Measurements from ENCODE around the gene TMEM256.

Gene TMEM256

DNA sequence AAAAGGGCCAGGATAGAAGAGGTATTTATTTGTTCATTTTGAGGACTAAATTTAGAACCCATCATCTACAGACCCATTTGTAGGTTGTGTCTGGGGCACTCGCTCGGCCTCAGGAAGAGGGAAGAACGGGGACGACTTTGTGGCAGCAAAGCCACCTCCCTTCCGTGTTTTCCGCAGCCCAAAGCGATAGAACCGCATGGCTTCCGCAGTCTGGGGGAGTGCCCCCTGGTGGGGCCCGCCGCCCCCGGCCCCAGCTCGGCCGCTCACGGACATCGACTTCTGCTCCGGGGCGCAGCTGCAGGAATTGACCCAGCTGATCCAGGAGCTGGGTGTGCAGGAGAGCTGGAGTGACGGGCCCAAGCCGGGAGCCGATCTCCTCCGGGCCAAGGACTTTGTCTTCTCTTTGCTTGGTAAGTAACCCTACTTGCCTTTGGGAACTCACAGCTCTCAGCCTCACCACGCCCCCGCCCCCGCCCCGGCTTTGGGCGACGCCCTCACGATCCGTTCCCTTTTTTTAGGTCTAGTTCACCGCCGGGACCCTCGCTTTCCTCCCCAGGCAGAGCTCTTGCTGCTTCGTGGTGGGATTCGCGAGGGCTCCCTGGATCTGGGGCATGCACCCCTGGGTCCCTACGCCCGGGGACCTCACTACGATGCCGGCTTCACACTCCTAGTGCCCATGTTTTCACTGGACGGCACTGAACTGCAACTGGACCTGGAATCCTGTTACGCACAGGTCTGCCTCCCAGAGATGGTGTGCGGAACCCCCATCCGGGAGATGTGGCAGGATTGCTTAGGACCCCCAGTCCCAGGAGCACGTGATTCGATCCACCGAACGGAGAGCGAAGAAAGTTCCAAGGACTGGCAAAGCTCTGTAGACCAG is 32.0 kb upstream of the TMEM256 start:
- no peaks in the 10 kb centered on the region for H3K9me3 ChIP-seq (replicated peaks in 1 of 11)
- peaks cover 46 to 61% (median 55%) of the 10 kb centered on the region in 10 experiments for H3K4me1 ChIP-seq
- peak overlapping the region; percentile 92 to 99 (median 95) for H3K4me2 ChIP-seq
- H3K9ac ChIP-seq: peak overlapping the region; percentile 70 to 84 (median 81)
- TF ChIP-seq Cebpa-rat (IDR thresholded peaks at IDR 0.05): no peak
- peaks cover 36 to 43% (median 40%) of the 10 kb centered on the region in 11 experiments for H3K27me3 ChIP-seq
- peaks cover 18 to 49% (median 40%) of the 10 kb centered on the region in 11 experiments; a peak in 21 of 22 replicates for H4K20me1 ChIP-seq
- peak overlapping the region; percentile 63 to 80 (median 74) for H3K4me3 ChIP-seq
- H3K27ac ChIP-seq: peak overlapping the region in 10 of 11 experiments; percentile 64 to 84 (median 73); a peak in 21 of 22 replicates
- no peaks in the 10 kb centered on the region for H3K36me3 ChIP-seq

DNA sequence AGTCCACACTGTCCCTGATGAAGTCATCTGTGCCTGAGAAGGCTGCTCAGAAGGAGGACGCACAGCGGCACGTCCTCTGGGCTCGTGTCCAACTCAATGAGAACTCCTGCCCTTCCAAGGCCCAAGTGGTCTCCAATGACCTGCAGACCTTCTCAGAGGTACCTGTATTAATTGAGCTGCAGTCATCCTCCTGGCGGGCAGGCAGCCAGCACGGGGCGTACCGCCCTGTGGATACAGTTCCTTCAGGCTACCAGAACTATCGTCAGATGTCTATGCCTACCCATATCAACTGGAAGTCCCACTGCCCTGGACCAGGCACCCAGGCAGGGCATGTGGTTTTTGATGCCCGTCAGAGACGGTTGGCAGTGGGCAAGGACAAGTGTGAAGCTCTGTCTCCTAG is 28.4 kb upstream of the TMEM256 start:
- peaks cover 10 to 28% (median 22%) of the 10 kb centered on the region in 10 experiments for H3K4me1 ChIP-seq
- H3K4me2 ChIP-seq: no peak overlapping the region
- no peak overlapping the region for H3K27ac ChIP-seq
- peaks cover 0 to 7% (median 3%) of the 10 kb centered on the region in 11 experiments; a peak in 19 of 22 replicates for H3K27me3 ChIP-seq
- H3K4me3 ChIP-seq: no peak overlapping the region
- no peaks in the 10 kb centered on the region for H3K36me3 ChIP-seq
- H3K9ac ChIP-seq: no peak overlapping the region
- H4K20me1 ChIP-seq: peaks cover 3 to 13% (median 4%) of the 10 kb centered on the region in 11 experiments; a peak in 21 of 22 replicates
- no peaks in the 10 kb centered on the region for H3K9me3 ChIP-seq (replicated peaks in 1 of 11)
- no peak for TF ChIP-seq Cebpa-rat (IDR thresholded peaks at IDR 0.05)

DNA sequence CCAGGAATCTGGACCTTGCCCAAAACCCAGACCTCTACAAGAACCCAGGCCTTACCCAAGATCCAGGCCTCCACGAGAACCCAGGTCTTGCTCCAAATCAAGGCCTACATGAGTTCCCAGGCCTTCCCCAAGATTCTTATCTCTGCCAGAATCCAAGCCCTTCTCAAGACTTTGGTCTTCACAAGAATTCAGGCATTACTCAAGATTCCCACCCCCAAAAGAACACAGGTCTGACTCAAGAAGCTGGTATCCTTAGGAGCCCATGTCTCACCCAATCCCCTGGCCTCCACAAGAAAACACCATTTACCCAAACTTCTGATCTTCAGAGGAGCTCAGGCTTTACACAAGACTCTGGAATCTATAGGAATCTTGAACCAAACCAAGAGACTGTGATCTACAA is 27.3 kb upstream of the TMEM256 start:
- H3K9ac ChIP-seq: no peak overlapping the region
- TF ChIP-seq Cebpa-rat (IDR thresholded peaks at IDR 0.05): no peak
- no peak overlapping the region for H3K27ac ChIP-seq
- H3K4me2 ChIP-seq: no peak overlapping the region
- H3K9me3 ChIP-seq (replicated peaks in 1 of 11): no peaks in the 10 kb centered on the region
- peaks cover 1 to 19% (median 12%) of the 10 kb centered on the region in 10 experiments for H3K4me1 ChIP-seq
- no peaks in the 10 kb centered on the region for H3K36me3 ChIP-seq
- no peak overlapping the region for H3K4me3 ChIP-seq
- peaks cover 0 to 2% (median 0%) of the 10 kb centered on the region in 11 experiments; a peak in 2 of 22 replicates for H4K20me1 ChIP-seq
- no peaks in the 10 kb centered on the region for H3K27me3 ChIP-seq

DNA sequence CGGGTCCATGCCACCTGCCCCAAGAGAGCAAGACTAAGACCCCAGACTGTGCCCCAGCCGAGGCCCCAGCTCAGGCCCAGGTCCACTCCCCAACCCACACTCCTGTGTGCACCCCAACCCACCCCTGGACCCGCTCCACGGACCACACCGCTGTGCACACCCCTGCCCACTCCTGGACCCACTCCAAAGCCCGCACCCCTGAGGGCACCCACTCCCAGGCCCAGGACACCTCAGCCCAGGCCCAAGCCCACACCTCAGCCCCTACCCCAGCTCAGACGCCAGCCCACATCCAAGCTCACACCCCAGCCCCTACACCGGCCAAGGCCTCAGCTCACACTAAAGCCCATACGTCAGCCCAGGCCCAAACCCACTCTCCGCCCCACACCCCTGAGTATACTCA is 25.8 kb upstream of the TMEM256 start:
- no peak for TF ChIP-seq Cebpa-rat (IDR thresholded peaks at IDR 0.05)
- Histone ChIP-seq H3K4me2 (no peak overlapping the region), H3K9me3 (replicated peaks in 1 of 11) (no peaks in the 10 kb centered on the region)

DNA sequence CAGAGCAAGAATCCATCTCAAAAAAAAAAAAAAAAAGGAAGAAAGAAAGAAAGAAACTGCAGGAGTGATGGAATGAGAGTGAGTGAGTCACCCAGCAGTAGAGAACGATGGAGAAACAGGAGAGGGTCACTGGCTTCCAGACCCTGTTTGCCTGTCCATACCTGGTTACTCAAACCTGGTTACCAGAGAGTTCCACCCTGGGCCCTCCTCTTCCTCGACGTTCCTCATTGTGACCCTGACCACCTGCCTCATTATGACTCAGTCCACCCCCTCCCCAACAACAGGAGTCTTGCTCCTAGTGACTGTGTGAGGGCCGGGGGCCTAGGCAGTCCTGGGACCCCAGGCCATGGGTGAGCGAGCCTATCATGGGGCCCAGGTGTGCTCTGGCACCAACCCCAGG is 24.7 kb upstream of the TMEM256 start, which contains the start of gene SPEM3:
Gene SPEM3, plus strand, starts transcription at position 301 of the 400 bp plus-strand sequence. Its CDS starts 46 bp downstream, at position 347.
- TF ChIP-seq Cebpa-rat (IDR thresholded peaks at IDR 0.05): no peak

More for the DNA sequence above, 25.8 kb upstream of the TMEM256 start:
- Histone ChIP-seq H3K36me3 (no peaks in the 10 kb centered on the region), H3K4me3 (no peak overlapping the region), H3K27ac (no peak overlapping the region), H3K27me3 (no peaks in the 10 kb centered on the region), H3K4me1 (peaks cover 0 to 19% (median 9%) of the 10 kb centered on the region in 10 experiments; a peak in 14 of 20 replicates), H4K20me1 (no peaks in the 10 kb centered on the region), H3K9ac (no peak overlapping the region)

DNA sequence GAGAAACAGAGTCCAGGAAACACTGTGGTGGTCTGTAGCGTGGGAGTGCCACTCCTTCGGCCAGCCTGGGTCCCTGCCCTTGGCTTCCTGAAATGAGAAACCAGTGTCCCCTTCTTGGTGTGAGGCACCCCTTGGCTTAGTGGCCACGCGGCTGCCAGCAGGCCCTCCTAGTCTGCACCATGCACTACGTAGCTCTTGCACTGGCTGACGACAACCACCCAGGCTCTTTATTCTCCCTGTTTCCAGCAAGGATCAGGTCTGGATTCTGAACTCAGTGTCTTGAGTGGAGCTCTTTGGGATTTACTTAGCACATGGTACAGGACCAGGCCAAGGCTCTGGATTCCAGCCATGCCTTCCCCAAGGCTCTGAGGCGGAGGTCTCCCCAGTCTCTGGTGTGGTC is 23.7 kb upstream of the TMEM256 start:
- TF ChIP-seq Cebpa-rat (IDR thresholded peaks at IDR 0.05): no peak
- H3K9me3 ChIP-seq (replicated peaks in 1 of 11): no peaks in the 10 kb centered on the region
- no peak overlapping the region for H3K4me2 ChIP-seq

More for the DNA sequence above, 24.7 kb upstream of the TMEM256 start, which contains the start of gene SPEM3:
- Histone ChIP-seq H3K4me2 (no peak within 1 kb of the TSS), H3K9me3 (replicated peaks in 1 of 11) (no peaks in the 10 kb centered on the region), H3K27me3 (no peaks in the 10 kb centered on the region), H3K36me3 (no peaks in the 10 kb centered on the region), H3K27ac (no peak within 1 kb of the TSS), H3K4me1 (peaks cover 0 to 15% (median 9%) of the 10 kb centered on the region in 10 experiments; a peak in 12 of 20 replicates), H3K9ac (no peak within 1 kb of the TSS), H3K4me3 (no peak within 1 kb of the TSS), H4K20me1 (no peaks in the 10 kb centered on the region)

DNA sequence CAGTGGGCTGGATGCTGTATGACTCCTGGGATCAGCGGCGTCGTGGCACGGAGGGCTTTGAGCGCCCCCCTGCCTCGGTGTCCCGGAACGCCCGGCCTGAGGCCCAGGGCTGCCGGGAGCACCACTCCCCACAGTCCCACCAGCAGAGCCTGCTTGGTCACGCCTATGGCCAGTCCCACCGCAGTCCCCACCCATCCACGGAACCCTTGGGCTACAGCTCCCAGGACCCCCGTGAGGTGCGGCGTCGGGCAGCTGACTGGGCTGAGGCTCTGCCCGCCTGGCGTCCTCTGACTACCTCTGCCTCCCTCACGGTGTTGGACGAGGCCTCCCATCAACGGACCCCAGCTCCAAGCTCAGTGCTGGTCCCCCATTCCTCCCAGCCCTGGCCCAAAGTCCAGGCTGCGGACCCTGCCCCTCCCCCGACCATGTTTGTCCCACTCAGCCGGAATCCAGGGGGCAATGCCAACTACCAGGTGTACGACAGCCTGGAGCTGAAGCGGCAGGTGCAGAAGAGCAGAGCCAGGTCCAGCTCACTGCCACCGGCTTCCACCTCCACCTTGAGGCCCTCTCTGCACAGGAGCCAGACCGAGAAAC is 23.1 kb upstream of the TMEM256 start:
- no peak overlapping the region for H3K4me2 ChIP-seq
- no peaks in the 10 kb centered on the region for H3K36me3 ChIP-seq
- no peak for TF ChIP-seq Cebpa-rat (IDR thresholded peaks at IDR 0.05)
- no peaks in the 10 kb centered on the region for H3K27me3 ChIP-seq
- peaks cover 0 to 15% (median 9%) of the 10 kb centered on the region in 10 experiments; a peak in 12 of 20 replicates for H3K4me1 ChIP-seq
- H3K9ac ChIP-seq: no peak overlapping the region
- H3K9me3 ChIP-seq (replicated peaks in 1 of 11): no peaks in the 10 kb centered on the region
- no peak overlapping the region for H3K27ac ChIP-seq
- no peaks in the 10 kb centered on the region for H4K20me1 ChIP-seq
- no peak overlapping the region for H3K4me3 ChIP-seq

More for the DNA sequence above, 23.7 kb upstream of the TMEM256 start:
- Histone ChIP-seq H3K4me3 (no peak overlapping the region), H3K27ac (no peak overlapping the region), H3K9ac (no peak overlapping the region), H4K20me1 (no peaks in the 10 kb centered on the region), H3K36me3 (no peaks in the 10 kb centered on the region), H3K27me3 (no peaks in the 10 kb centered on the region), H3K4me1 (peaks cover 0 to 15% (median 9%) of the 10 kb centered on the region in 10 experiments; a peak in 12 of 20 replicates)

DNA sequence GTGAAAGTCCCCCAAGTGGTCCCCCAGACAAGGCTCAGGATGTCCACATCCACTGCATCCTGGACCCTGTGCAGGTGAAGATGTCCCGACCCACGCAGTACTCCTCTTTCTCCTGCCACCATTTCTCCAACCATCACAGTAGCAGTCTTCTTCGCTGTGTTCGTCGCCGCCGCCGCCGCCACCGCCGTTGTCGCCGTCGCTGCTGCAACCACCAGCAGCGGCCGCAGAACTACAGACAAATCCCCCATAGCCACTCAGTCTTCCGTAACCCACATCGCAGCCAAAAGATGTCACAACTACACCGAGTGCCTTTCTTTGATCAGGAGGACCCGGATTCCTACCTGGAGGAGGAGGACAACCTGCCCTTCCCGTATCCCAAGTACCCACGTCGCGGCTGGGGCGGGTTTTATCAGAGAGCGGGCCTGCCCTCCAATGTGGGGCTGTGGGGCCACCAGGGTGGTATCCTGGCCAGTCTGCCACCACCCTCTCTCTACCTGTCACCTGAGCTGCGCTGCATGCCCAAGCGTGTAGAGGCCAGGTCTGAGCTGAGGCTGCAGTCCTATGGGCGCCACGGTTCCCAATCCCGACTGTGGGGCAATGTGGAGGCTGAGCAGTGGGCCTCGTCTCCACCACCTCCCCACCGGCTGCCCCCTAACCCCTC is 22.4 kb upstream of the TMEM256 start:
- Histone ChIP-seq H3K4me2 (no peak overlapping the region), H3K9ac (no peak overlapping the region), H3K4me3 (no peak overlapping the region), H3K36me3 (no peaks in the 10 kb centered on the region), H3K4me1 (peaks cover 0 to 15% (median 9%) of the 10 kb centered on the region in 10 experiments; a peak in 12 of 20 replicates), H3K27ac (no peak overlapping the region), H3K9me3 (replicated peaks in 1 of 11) (no peaks in the 10 kb centered on the region), H3K27me3 (no peaks in the 10 kb centered on the region), H4K20me1 (no peaks in the 10 kb centered on the region)
- no peak for TF ChIP-seq Cebpa-rat (IDR thresholded peaks at IDR 0.05)

DNA sequence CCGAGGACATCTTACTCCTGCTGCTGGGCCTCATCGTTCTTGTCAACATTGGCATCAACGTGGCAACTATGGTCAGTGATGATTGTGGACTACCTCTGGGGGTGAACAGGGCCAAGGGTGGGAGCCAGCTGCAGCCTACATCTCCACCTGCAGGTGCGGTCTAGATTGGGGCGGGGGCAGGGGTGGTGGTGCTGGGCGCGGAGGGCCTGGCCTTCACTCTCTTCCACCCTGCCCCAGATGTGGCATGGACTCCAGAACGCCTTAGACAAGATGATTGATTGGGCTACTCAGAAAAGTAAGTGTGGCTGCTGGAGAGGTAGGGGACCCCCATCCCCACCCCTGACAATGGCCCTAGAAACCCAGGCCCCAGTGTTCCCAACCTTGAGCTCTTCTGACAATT is 21.9 kb upstream of the TMEM256 start:
- TF ChIP-seq Cebpa-rat (IDR thresholded peaks at IDR 0.05): no peak
- no peaks in the 10 kb centered on the region for H3K27me3 ChIP-seq
- no peak overlapping the region for H3K4me2 ChIP-seq
- no peak overlapping the region for H3K9ac ChIP-seq
- H3K36me3 ChIP-seq: no peaks in the 10 kb centered on the region
- H3K9me3 ChIP-seq (replicated peaks in 1 of 11): no peaks in the 10 kb centered on the region
- no peaks in the 10 kb centered on the region for H4K20me1 ChIP-seq
- H3K4me1 ChIP-seq: peaks cover 0 to 15% (median 9%) of the 10 kb centered on the region in 10 experiments; a peak in 12 of 20 replicates
- H3K4me3 ChIP-seq: no peak overlapping the region
- H3K27ac ChIP-seq: no peak overlapping the region
